ENCODE measurements around the gene SNX27.

SNX27 gene

GRCh38 chr1:151604291-151604690 lies 7.6 kb upstream of the SNX27 start:
- Histone ChIP-seq H3K27ac (ENCODE audit: extremely low read depth, low read depth, low read length) (no peak overlapping the region), H3K36me3 (ENCODE audit: control insufficient read depth in 2 of 2, insufficient read depth in 1 of 2, low read length in 2 of 2) (no peaks in the 10 kb centered on the region), H3K4me1 (ENCODE audit: control insufficient read depth, insufficient read depth, low read length) (peaks cover 2% of the 10 kb centered on the region; the same call in 1 of the 2 replicates), H3K9me3 (ENCODE audit: control insufficient read depth, insufficient read depth, low read depth, low read length) (no peaks in the 10 kb centered on the region), H3K4me3 (ENCODE audit: low read depth, low read length) (no peak overlapping the region)
- ChIA-PET POLR2A (interaction anchor here (0.6 kb wide), 1 partner anchor 16 kb away, joined by 3 read pairs; no protein-coding TSS in a partner anchor), CTCF (interaction anchor here (3.3 kb wide), 1 partner anchor 10 kb away, joined by 15 read pairs; no protein-coding TSS in a partner anchor)
- TF ChIP-seq, protein P1, sequence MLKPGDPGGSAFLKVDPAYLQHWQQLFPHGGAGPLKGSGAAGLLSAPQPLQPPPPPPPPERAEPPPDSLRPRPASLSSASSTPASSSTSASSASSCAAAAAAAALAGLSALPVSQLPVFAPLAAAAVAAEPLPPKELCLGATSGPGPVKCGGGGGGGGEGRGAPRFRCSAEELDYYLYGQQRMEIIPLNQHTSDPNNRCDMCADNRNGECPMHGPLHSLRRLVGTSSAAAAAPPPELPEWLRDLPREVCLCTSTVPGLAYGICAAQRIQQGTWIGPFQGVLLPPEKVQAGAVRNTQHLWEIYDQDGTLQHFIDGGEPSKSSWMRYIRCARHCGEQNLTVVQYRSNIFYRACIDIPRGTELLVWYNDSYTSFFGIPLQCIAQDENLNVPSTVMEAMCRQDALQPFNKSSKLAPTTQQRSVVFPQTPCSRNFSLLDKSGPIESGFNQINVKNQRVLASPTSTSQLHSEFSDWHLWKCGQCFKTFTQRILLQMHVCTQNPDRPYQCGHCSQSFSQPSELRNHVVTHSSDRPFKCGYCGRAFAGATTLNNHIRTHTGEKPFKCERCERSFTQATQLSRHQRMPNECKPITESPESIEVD (tag by site-specific recombination; IDR thresholded peaks at IDR 0.05): 0 out of 2 replicates have a peak, but pooled peaks have one; percentile 22
- no peak for TF ChIP-seq ZNF140 (tag by site-specific recombination; IDR thresholded peaks at IDR 0.05)

DNA sequence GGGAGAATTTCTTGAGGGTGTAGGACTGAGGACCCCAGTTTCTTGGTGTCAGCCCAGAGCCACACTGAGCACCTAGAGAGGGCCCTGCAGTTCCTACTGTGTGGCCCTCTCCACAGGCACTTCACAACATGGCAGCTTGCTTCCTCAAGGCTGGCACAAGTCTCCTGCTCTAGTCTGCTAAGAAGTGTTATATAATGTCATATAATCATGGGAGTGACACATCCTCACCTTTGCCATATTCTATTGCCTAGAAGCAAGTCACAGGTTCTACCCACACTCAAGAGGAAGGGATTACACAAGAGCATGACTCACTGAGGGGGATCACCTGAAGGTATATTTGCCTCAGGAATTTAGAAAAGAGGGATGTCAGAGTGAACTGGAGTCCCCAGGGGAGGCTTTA lies 5.5 kb upstream of the SNX27 start:
- Histone ChIP-seq H3K27ac (ENCODE audit: extremely low read depth, low read depth, low read length) (no peak overlapping the region), H3K9me3 (ENCODE audit: control insufficient read depth, insufficient read depth, low read depth, low read length) (no peaks in the 10 kb centered on the region), H3K4me3 (ENCODE audit: low read depth, low read length) (no peak overlapping the region), H3K4me1 (ENCODE audit: control insufficient read depth, insufficient read depth, low read length) (peaks cover 2% of the 10 kb centered on the region; the same call in 1 of the 2 replicates), H3K36me3 (ENCODE audit: control insufficient read depth in 2 of 2, insufficient read depth in 1 of 2, low read length in 2 of 2) (no peaks in the 10 kb centered on the region)
- ChIA-PET POLR2A (no interaction called here), CTCF (no interaction called here)
- TF ChIP-seq SCRT2 (tag by site-specific recombination; IDR thresholded peaks at IDR 0.05) (peak; percentile 46; the same call in 1 of the 2 replicates), ZNF560 (tag by site-specific recombination; IDR thresholded peaks at IDR 0.05; ENCODE audit: borderline replicate concordance) (no peak), ZNF521 (tag by site-specific recombination; IDR thresholded peaks at IDR 0.05) (no peak), ZNF621 (tag by site-specific recombination; IDR thresholded peaks at IDR 0.05) (no peak), ZSCAN5A (tag by site-specific recombination; IDR thresholded peaks at IDR 0.05) (no peak), SP3 (tag by site-specific recombination; IDR thresholded peaks at IDR 0.05) (peak; percentile 30), ZNF214 (tag by site-specific recombination; IDR thresholded peaks at IDR 0.05; ENCODE audit: borderline replicate concordance) (no peak), ZXDB (tag by site-specific recombination; IDR thresholded peaks at IDR 0.05) (no peak), ZNF184 (tag by site-specific recombination; IDR thresholded peaks at IDR 0.05) (0 out of 2 replicates have a peak, but pooled peaks have one; percentile 68), YY2 (tag by site-specific recombination; IDR thresholded peaks at IDR 0.05) (0 out of 2 replicates have a peak, but pooled peaks have one; percentile 33), ZNF792 (tag by site-specific recombination; IDR thresholded peaks at IDR 0.05) (no peak)
- TF ChIP-seq, protein P2, sequence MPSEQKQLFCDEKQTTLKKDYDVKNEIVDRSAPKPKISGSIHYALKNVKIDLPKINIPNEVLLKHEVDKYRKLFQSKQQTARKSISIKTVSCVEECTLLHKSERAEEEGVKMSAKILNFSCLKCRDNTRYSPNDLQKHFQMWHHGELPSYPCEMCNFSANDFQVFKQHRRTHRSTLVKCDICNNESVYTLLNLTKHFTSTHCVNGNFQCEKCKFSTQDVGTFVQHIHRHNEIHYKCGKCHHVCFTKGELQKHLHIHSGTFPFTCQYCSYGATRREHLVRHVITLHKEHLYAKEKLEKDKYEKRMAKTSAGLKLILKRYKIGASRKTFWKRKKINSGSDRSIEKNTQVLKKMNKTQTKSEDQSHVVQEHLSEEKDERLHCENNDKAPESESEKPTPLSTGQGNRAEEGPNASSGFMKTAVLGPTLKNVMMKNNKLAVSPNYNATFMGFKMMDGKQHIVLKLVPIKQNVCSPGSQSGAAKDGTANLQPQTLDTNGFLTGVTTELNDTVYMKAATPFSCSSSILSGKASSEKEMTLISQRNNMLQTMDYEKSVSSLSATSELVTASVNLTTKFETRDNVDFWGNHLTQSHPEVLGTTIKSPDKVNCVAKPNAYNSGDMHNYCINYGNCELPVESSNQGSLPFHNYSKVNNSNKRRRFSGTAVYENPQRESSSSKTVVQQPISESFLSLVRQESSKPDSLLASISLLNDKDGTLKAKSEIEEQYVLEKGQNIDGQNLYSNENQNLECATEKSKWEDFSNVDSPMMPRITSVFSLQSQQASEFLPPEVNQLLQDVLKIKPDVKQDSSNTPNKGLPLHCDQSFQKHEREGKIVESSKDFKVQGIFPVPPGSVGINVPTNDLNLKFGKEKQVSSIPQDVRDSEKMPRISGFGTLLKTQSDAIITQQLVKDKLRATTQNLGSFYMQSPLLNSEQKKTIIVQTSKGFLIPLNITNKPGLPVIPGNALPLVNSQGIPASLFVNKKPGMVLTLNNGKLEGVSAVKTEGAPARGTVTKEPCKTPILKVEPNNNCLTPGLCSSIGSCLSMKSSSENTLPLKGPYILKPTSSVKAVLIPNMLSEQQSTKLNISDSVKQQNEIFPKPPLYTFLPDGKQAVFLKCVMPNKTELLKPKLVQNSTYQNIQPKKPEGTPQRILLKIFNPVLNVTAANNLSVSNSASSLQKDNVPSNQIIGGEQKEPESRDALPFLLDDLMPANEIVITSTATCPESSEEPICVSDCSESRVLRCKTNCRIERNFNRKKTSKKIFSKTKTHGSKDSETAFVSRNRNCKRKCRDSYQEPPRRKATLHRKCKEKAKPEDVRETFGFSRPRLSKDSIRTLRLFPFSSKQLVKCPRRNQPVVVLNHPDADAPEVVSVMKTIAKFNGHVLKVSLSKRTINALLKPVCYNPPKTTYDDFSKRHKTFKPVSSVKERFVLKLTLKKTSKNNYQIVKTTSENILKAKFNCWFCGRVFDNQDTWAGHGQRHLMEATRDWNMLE (tag by site-specific recombination; conservative IDR thresholded peaks at IDR 0.05; ENCODE audit: low read depth): no peak
- TF ChIP-seq, protein P3, sequence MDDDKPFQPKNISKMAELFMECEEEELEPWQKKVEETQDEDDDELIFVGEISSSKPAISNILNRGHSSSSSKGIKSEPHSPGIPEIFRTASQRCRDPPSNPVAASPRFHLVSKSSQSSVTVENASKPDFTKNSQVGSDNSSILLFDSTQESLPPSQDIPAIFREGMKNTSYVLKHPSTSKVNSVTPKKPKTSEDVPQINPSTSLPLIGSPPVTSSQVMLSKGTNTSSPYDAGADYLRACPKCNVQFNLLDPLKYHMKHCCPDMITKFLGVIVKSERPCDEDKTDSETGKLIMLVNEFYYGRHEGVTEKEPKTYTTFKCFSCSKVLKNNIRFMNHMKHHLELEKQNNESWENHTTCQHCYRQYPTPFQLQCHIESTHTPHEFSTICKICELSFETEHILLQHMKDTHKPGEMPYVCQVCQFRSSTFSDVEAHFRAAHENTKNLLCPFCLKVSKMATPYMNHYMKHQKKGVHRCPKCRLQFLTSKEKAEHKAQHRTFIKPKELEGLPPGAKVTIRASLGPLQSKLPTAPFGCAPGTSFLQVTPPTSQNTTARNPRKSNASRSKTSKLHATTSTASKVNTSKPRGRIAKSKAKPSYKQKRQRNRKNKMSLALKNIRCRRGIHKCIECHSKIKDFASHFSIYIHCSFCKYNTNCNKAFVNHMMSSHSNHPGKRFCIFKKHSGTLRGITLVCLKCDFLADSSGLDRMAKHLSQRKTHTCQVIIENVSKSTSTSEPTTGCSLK (tag by site-specific recombination; IDR thresholded peaks at IDR 0.05): no peak
- TF ChIP-seq, protein P4, sequence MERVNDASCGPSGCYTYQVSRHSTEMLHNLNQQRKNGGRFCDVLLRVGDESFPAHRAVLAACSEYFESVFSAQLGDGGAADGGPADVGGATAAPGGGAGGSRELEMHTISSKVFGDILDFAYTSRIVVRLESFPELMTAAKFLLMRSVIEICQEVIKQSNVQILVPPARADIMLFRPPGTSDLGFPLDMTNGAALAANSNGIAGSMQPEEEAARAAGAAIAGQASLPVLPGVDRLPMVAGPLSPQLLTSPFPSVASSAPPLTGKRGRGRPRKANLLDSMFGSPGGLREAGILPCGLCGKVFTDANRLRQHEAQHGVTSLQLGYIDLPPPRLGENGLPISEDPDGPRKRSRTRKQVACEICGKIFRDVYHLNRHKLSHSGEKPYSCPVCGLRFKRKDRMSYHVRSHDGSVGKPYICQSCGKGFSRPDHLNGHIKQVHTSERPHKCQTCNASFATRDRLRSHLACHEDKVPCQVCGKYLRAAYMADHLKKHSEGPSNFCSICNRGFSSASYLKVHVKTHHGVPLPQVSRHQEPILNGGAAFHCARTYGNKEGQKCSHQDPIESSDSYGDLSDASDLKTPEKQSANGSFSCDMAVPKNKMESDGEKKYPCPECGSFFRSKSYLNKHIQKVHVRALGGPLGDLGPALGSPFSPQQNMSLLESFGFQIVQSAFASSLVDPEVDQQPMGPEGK (tag by site-specific recombination; IDR thresholded peaks at IDR 0.05): 0 out of 2 replicates have a peak, but pooled peaks have one; percentile 17
- TF ChIP-seq, protein P5, sequence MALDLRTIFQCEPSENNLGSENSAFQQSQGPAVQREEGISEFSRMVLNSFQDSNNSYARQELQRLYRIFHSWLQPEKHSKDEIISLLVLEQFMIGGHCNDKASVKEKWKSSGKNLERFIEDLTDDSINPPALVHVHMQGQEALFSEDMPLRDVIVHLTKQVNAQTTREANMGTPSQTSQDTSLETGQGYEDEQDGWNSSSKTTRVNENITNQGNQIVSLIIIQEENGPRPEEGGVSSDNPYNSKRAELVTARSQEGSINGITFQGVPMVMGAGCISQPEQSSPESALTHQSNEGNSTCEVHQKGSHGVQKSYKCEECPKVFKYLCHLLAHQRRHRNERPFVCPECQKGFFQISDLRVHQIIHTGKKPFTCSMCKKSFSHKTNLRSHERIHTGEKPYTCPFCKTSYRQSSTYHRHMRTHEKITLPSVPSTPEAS (tag by site-specific recombination; IDR thresholded peaks at IDR 0.05): no peak
